Activated naive CD8-positive, alpha-beta T cell treated with anti-CD3 and anti-CD28 coated beads, Interleukin-2, amount 10 ng/mL, durations not matched to agents 7 days and 5 days (primary cell): ENCODE results near the gene PILRB. TPM values are rescaled to one million over a fixed set of nuclear protein-coding genes. Genes with fewer than 3 reads are reported as not detected.
A peak's percentile ranks its signal among the peaks of the same experiment; 100 is the strongest.
"Not testable (repeated sequence)": the region's sequence is repeated elsewhere in the genome, so short reads cannot be mapped to it uniquely, and the experiment has no call there.

Experiments
- ATAC-seq: fragments of 150-1000 bp; cut with Tn5 transposase; one replicate; pipeline ENCODE4 v1.10.0; 2021; ENCODE audit warnings: low read depth, moderate library complexity
- POLR2A ChIA-PET: fragments of 350-600 bp; sonication (Branson Sonifier 250); formaldehyde crosslinking; loops from one replicate; lab custom pipeline; 2021; ENCODE audit warnings: antibody characterized with exemption; lab: Charles Lee
- DNase-seq: peaks from one replicate; pipeline ENCODE4 v3.0.0; 2021
- H3K27ac Mint-ChIP-seq: one replicate; pipeline ENCODE4 v1.8.0; 2022; ENCODE audit warnings: mild to moderate bottlenecking, mixed read lengths
- H3K27me3 Mint-ChIP-seq: one replicate; pipeline ENCODE4 v1.8.0; 2022; ENCODE audit warnings: mild to moderate bottlenecking, moderate library complexity, mixed read lengths
- H3K36me3 Mint-ChIP-seq: one replicate; pipeline ENCODE4 v1.8.0; 2021; ENCODE audit warnings: mild to moderate bottlenecking, mixed read lengths
- H3K4me1 Mint-ChIP-seq: one replicate; pipeline ENCODE4 v1.8.0; 2021; ENCODE audit warnings: mixed read lengths
- H3K4me3 Mint-ChIP-seq: one replicate; pipeline ENCODE4 v1.8.0; 2022; ENCODE audit warnings: mild to moderate bottlenecking, moderate library complexity, mixed read lengths
- H3K9me3 Mint-ChIP-seq: one replicate; pipeline ENCODE4 v1.8.0; 2021; ENCODE audit warnings: mixed read lengths
- total RNA-seq, 2 experiments: library from RNA; stranded (reverse); gene quantifications; one replicate each; pipeline ENCODE4 v1.2.3, GENCODE V29; 2021

The PILRB gene
- 10 to 100 TPM; 91.3 to 96.4 TPM for total RNA-seq

DNA sequence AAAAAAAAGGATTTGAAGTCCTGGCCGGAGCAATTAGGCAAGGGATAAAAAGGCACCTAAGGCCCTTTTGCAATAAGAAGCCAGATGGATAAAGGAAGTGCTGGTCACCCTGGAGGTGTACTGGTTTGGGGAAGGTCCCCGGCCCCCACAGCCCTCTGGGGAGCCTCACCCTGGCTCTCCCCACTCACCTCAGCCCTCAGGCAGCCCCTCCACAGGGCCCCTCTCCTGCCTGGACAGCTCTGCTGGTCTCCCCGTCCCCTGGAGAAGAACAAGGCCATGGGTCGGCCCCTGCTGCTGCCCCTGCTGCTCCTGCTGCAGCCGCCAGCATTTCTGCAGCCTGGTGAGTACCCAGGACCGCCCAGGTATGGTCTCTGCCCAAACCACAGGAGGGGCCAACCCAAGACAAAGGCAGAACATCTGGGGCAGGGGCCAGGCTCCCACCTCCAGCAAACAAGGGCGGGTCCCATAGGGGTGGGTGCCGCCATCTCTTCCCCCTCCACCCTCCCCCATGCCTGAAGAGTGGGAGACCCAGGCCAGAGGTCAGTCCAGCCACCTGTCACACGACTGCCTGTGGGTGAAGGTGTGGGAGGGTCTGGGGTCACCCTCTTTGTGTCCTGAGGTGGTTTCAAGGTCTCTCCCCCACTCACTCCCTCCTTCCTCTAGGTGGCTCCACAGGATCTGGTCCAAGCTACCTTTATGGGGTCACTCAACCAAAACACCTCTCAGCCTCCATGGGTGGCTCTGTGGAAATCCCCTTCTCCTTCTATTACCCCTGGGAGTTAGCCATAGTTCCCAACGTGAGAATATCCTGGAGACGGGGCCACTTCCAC lies at the start of gene PILRB:
TSS of gene PILRB (plus strand) at position 91 of the 830 bp plus-strand sequence. CDS start at position 277, 186 bp downstream.
- Mint-ChIP-seq H3K27ac (peak within 1 kb of the TSS; percentile 48), H3K9me3 (no peaks in the 10 kb centered on the region), H3K4me1 (peaks cover 9% of the 10 kb centered on the region), H3K27me3 (no peaks in the 10 kb centered on the region), H3K4me3 (no peak within 1 kb of the TSS), H3K36me3 (peaks cover 33% of the 10 kb centered on the region)
- DNase-seq (no peak), ATAC-seq (no peak)
- POLR2A ChIA-PET: no interaction called here

DNA sequence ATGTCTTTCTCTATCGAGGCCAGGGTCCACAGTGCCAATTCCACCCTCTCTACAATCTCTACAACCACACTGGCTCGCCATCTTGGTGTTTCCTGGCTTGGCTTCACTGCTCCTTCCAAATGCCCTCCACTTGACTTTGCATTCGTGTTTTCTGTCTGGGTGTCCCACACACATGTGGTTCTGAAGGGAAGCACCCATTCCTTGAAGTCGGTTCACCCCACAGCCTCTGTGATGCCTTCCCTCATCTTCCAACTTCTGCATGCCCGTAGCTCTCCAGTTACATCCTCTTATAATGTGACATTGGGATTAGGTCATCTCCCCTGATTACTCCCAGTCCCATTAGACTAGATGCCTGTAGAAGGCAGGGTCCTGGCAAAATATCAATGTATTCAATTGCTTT lies 39.6 kb upstream of the PILRB start:
- H3K9me3 Mint-ChIP-seq, POLR2A ChIA-PET, H3K4me1 Mint-ChIP-seq, ATAC-seq, DNase-seq, H3K27me3 Mint-ChIP-seq: not testable (repeated sequence)
- Mint-ChIP-seq H3K27ac (peak overlapping the region; percentile 90), H3K4me3 (peak overlapping the region; percentile 75), H3K36me3 (peaks cover 16% of the 10 kb centered on the region)

GRCh38 chr7:100321648-100322047 lies 36.3 kb upstream of the PILRB start:
- DNase-seq, H3K27me3 Mint-ChIP-seq, H3K9me3 Mint-ChIP-seq, H3K27ac Mint-ChIP-seq, H3K4me3 Mint-ChIP-seq, H3K4me1 Mint-ChIP-seq, ATAC-seq, POLR2A ChIA-PET: not testable (repeated sequence)
- H3K36me3 Mint-ChIP-seq: peaks cover 20% of the 10 kb centered on the region

DNA sequence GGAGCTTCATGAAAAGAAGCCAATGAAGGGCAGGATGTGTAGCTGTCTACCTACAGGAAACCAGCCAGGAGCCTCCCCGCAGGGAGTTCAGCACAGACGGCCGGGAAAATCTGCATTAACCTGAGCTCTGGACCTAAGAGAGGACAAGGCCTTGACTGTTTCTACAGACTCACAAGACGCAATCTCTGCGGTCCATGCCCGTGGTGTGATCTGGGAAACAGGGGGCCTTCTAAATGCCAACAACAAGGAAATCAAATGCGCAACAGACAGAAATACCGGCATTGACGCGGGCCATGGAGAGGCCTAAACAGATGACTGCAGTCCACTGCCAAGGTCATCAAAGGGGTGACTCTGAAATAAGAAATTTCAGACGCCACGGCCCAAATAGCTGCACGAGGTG lies 33.7 kb upstream of the PILRB start:
- DNase-seq, H3K4me3 Mint-ChIP-seq, POLR2A ChIA-PET, H3K27me3 Mint-ChIP-seq, H3K27ac Mint-ChIP-seq, H3K9me3 Mint-ChIP-seq, ATAC-seq, H3K4me1 Mint-ChIP-seq: not testable (repeated sequence)
- H3K36me3 Mint-ChIP-seq: peaks cover 24% of the 10 kb centered on the region

- DNase-seq, H3K4me3 Mint-ChIP-seq, POLR2A ChIA-PET, H3K4me1 Mint-ChIP-seq, H3K27me3 Mint-ChIP-seq, H3K9me3 Mint-ChIP-seq, ATAC-seq: not testable (repeated sequence)
- peaks cover 21% of the 10 kb centered on the region for H3K36me3 Mint-ChIP-seq
- H3K27ac Mint-ChIP-seq: peak overlapping the region; percentile 30
Measured at GRCh38 chr7:100325671-100326070, 32.2 kb upstream of the PILRB start.

DNA sequence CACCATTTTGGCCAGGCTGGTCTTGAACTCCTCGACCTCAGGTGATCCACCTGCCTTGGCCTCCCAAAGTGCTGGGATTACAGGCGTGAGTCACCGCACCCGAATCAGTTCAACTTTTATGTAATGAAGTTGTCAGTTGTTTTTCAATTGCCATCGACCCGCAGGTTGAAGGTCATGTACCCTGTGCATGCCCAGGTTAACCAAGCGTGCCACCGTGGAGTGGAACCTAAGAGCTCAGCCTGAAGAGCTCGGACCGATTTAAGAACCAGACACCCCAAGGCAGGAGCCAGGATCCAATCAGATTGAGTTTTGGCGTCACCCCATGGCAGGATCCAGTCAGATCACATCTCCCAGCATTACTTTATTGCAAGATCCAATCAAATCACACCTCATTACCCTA lies 31.0 kb upstream of the PILRB start:
- H3K27ac Mint-ChIP-seq, H3K4me3 Mint-ChIP-seq, ATAC-seq, POLR2A ChIA-PET, H3K27me3 Mint-ChIP-seq, H3K9me3 Mint-ChIP-seq, DNase-seq, H3K4me1 Mint-ChIP-seq: not testable (repeated sequence)
- peaks cover 20% of the 10 kb centered on the region for H3K36me3 Mint-ChIP-seq

- peak overlapping the region; percentile 97 for H3K27ac Mint-ChIP-seq
- H3K4me1 Mint-ChIP-seq: peaks cover 20% of the 10 kb centered on the region
- H3K36me3 Mint-ChIP-seq, H3K27me3 Mint-ChIP-seq, H3K9me3 Mint-ChIP-seq: not testable (repeated sequence)
- POLR2A ChIA-PET: interaction anchor here (0.6 to 1.5 kb wide), 5 partner anchors 9 to 799 kb away, joined by 3 to 9 read pairs (median 3); no protein-coding TSS in a partner anchor
- peak overlapping the region; percentile 95 for H3K4me3 Mint-ChIP-seq
- ATAC-seq (peak; percentile 90), DNase-seq (peak; percentile 91)
Measured at GRCh38 chr7:100335566-100336466, 22.1 kb upstream of the PILRB start.

GRCh38 chr7:100338083-100338696 lies 19.7 kb upstream of the PILRB start:
- POLR2A ChIA-PET, H3K27ac Mint-ChIP-seq, DNase-seq, H3K9me3 Mint-ChIP-seq, ATAC-seq, H3K27me3 Mint-ChIP-seq: not testable (repeated sequence)
- peaks cover 13% of the 10 kb centered on the region for H3K36me3 Mint-ChIP-seq
- peak overlapping the region; percentile 22 for H3K4me3 Mint-ChIP-seq
- H3K4me1 Mint-ChIP-seq: peaks cover 31% of the 10 kb centered on the region

GRCh38 chr7:100341286-100341685 lies 16.6 kb upstream of the PILRB start:
- H3K36me3 Mint-ChIP-seq: peaks cover 14% of the 10 kb centered on the region
- H3K27me3 Mint-ChIP-seq, H3K4me3 Mint-ChIP-seq, POLR2A ChIA-PET, DNase-seq, H3K27ac Mint-ChIP-seq, ATAC-seq, H3K9me3 Mint-ChIP-seq: not testable (repeated sequence)
- H3K4me1 Mint-ChIP-seq: peaks cover 44% of the 10 kb centered on the region

- peaks cover 20% of the 10 kb centered on the region for H3K36me3 Mint-ChIP-seq
- no peak for ATAC-seq
- POLR2A ChIA-PET: interaction anchor here (0.6 kb wide), 1 partner anchor 191 kb away, joined by 3 read pairs; no protein-coding TSS in a partner anchor
- peaks cover 43% of the 10 kb centered on the region for H3K4me1 Mint-ChIP-seq
- H3K27ac Mint-ChIP-seq: no peak overlapping the region
- no peak overlapping the region for H3K4me3 Mint-ChIP-seq
- no peak for DNase-seq
- H3K9me3 Mint-ChIP-seq: no peaks in the 10 kb centered on the region
- no peaks in the 10 kb centered on the region for H3K27me3 Mint-ChIP-seq
Measured at GRCh38 chr7:100342765-100343164, 15.2 kb upstream of the PILRB start.

DNA sequence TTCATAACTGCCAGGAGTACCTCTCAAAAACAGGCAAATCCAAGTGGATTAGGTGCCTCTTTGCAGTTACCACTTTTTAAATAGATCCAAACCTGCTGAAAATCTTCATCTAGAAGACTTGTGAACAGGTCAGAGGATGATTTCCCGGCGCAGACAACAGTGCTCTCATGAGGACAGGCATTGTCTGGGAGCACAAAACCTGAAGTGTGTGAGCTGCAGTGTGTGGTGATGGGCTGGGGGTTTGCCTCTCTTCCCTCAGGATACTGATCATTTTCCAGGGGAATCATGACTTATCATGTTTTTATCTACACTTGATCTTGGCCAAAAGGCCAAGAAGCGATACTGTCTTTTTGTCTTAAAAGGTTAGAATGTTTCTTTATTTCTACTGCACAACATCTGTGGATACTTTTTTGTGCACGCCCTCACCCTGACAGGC lies 13.8 kb upstream of the PILRB start:
- DNase-seq: not testable (repeated sequence)

DNA sequence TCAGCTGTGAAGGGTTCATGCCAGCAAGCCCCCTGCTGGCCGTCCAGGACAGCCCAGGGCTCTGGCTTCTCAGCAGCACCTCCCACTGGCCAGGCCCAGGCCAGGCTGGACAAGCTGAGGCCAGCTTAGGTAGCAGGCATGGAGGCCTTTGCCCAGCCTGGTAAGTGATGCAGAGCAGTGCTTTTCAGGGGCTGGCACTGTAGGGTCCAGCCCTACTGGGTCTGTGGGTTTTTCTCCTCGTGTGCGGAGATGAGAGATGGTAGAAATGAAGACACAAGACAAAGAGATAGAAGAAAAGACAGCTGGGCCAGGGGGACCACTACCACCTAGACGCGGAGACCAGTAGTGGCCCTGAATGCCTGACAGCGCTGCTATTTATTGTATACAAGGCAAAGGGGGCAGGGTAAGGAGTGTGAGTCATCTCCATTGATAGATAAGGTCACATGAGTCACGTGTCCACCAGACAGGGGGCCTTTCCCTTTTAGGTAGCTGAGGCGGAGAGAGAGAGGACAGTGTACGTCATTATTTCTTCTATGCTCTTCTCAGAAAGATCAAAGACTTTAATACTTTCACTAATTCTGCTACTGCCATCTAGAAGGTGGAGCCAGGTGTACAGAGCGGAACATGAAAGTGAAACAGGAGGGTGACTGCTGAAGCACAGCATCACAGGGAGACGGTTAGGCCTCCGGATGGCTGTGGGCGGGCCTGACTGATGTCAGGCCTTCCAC lies 13.2 kb upstream of the PILRB start:
- peak; percentile 94 for ATAC-seq
- H3K4me1 Mint-ChIP-seq: peaks cover 36% of the 10 kb centered on the region
- POLR2A ChIA-PET: interaction anchor here (0.8 to 1.6 kb wide), 4 partner anchors 10 to 212 kb away, joined by 3 to 6 read pairs (median 3); partner anchors contain the start of gene PVRIG

More for the DNA sequence above, 13.8 kb upstream of the PILRB start:
- not testable (repeated sequence) for H3K27me3 Mint-ChIP-seq, H3K9me3 Mint-ChIP-seq
- Mint-ChIP-seq H3K36me3 (peaks cover 24% of the 10 kb centered on the region), H3K4me1 (peaks cover 36% of the 10 kb centered on the region), H3K4me3 (peak overlapping the region; percentile 67), H3K27ac (peak overlapping the region; percentile 89)
- peak; percentile 1 for ATAC-seq
- POLR2A ChIA-PET: interaction anchor here (0.7 to 1.6 kb wide), 4 partner anchors 85 to 349 kb away, joined by 3 to 6 read pairs (median 3); partner anchors contain the start of gene PVRIG

More for the DNA sequence above, 13.2 kb upstream of the PILRB start:
- peak; percentile 63 for DNase-seq
- peak overlapping the region; percentile 89 for H3K27ac Mint-ChIP-seq
- not testable (repeated sequence) for H3K27me3 Mint-ChIP-seq, H3K9me3 Mint-ChIP-seq
- peaks cover 25% of the 10 kb centered on the region for H3K36me3 Mint-ChIP-seq
- peak overlapping the region; percentile 67 for H3K4me3 Mint-ChIP-seq
